Stimulated activated CD8-positive, alpha-beta memory T cell treated with anti-CD3 and anti-CD28 coated beads, Interleukin-7, amount 100 ng/mL, for 1 hour (primary cell): Measurements from ENCODE around the gene RAB8A.
"Not testable (repeated sequence)": the region's sequence is repeated elsewhere in the genome, so short reads cannot be mapped to it uniquely, and the experiment has no call there.

Experiments
- DNase-seq, 2 donors: peaks; one replicate each; pipeline ENCODE4 v3.0.0-alpha.2; 2020; ENCODE audit warnings: low read depth in 2 of 2

Gene RAB8A

DNA sequence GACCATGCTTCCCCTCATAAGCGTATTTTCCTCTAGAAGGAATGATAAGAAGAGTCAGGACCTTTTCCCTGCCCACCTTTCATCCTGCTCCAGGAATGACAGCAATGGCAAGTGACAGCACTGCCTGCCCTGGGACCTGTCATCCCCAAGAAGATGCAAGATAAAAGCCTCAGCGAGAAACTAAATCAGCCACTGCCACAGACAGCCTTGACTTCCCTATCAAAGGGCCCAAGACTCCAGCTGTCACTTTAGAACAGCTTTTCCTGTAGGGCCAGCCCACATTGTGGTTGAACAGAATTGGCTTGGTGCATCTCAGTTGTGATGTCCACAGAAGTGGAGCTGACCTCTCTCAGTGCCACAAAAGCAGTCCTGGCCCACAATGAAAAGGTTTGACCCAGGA is 1.1 kb downstream of the RAB8A start:
- DNase-seq, result no peak

- DNase-seq, result no peak
Measured at GRCh38 chr19:16113727-16114126, 2.0 kb downstream of the RAB8A start.

GRCh38 chr19:16115301-16116039 is 3.8 kb downstream of the RAB8A start:
- DNase-seq, result no peak

- no peak for DNase-seq
Measured at GRCh38 chr19:16116067-16116466, 4.4 kb downstream of the RAB8A start.

DNA sequence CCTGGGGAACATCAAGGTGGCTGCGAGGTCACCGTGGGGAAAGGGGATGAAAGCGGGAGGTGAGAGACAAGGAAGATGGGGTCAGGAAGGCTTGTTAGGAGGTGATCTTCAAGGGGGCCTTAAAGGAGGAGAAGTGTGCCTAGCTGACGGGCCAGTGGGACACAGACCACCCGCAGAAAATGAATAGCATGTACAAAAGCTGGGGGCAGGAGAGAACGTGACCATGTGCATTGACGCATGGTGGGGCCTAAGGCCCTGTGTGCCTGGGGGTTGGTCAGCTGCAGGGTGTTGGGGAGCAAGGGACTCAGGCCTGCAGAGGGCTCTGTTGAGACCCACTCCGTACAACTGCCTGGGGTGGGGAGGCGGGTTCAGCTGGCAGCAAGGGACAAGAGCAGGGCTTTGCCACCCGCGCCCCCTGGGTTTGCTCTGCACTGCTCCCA is 5.9 kb downstream of the RAB8A start:
- no peak for DNase-seq

- no peak for DNase-seq
Measured at GRCh38 chr19:16118489-16119033, 6.9 kb downstream of the RAB8A start.

- DNase-seq, result not testable (repeated sequence)
Measured at GRCh38 chr19:16119075-16119857, 7.6 kb downstream of the RAB8A start.

- no peak for DNase-seq
Measured at GRCh38 chr19:16121141-16121540, 9.5 kb downstream of the RAB8A start.

DNA sequence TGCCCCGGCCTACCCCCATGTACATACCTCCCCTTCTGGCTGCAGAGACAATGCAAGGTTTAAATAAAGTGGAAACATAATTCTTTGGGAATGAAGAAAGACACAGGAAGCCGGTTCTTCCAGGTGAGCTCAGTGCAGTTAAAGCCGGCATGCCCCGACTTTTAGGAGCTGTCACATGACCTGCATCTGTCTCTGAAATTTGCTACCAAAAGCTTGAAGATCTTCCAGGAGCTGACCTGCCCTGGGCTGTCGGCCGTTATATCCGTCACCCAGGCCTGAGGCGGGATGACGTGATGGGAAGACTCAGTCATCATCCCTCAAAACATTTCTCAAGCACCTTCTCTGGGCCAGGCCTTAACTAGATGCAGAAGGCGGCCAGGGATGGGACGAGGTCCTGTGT is 10.3 kb downstream of the RAB8A start:
- DNase-seq, result no peak

- no peak for DNase-seq
Measured at GRCh38 chr19:16124953-16125352, 13.3 kb downstream of the RAB8A start.

GRCh38 chr19:16125737-16126495 is 14.2 kb downstream of the RAB8A start:
- DNase-seq, result no peak

DNA sequence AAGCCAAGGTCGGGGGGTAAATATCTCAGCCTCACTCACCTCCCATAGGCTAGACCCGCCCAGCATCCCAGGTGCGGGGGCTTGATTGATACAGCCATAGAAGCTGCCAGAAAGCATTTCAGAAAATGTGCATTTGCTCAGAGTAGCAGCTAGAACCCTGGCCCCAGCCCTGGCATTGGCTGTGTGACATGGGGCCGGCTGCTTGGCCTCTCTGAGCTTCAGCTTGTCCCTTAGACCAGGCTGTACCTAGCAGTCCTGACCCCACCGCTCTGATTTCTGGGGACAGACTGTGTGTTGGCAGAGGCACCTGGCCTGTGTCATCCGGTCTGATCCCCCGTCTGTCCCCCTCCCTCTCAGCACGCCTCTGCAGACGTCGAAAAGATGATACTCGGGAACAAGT is 15.4 kb downstream of the RAB8A start:
- no peak for DNase-seq

- DNase-seq, result no peak
Measured at GRCh38 chr19:16127776-16128371, 16.2 kb downstream of the RAB8A start.

- no peak for DNase-seq
Measured at GRCh38 chr19:16131648-16132047, 20.0 kb downstream of the RAB8A start.

DNA sequence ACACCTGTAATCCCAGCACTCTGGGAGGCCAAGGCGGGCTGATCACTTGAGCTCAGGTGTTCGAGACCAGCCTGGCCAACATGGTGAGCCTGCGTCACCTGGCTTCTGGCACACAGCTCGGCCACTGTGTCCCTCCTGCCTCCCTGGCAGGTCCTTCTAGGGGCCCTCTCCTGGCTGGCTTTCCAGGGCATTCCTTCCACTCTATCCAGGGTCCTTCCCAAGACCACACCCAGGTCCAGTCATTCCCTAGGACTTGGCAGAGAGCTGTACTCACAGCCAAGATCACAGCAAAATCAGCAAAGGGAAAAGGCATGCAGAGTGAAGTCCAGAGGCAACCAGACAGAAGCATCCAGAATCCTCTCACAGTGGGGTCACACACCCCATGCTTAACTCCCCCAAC is 22.1 kb downstream of the RAB8A start:
- no peak for DNase-seq

DNA sequence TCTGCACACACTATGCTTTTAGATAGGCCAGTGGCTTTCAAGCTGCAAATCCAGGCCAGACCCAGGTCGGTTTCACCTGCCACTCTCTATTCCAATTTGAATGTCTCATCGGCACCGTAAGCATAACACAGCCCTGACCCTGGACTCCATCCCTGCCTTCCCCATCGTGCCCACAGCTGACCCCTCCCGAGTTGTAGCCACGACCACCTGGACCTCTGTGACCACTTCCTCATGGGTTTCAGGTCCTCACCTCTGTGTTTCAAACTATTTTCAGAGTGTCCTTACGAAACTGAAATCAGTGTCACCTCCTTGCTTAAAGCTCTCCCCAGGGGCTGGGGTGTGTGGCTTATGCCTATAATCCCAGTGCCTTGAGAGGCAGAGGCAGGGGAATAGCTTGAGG is 22.8 kb downstream of the RAB8A start:
- no peak for DNase-seq

GRCh38 chr19:16135430-16136127 is 23.9 kb downstream of the RAB8A start:
- DNase-seq, result no peak

GRCh38 chr19:16136185-16136999 is 24.7 kb downstream of the RAB8A start:
- DNase-seq, result no peak

GRCh38 chr19:16139752-16140151 is 28.1 kb downstream of the RAB8A start:
- no peak for DNase-seq

DNA sequence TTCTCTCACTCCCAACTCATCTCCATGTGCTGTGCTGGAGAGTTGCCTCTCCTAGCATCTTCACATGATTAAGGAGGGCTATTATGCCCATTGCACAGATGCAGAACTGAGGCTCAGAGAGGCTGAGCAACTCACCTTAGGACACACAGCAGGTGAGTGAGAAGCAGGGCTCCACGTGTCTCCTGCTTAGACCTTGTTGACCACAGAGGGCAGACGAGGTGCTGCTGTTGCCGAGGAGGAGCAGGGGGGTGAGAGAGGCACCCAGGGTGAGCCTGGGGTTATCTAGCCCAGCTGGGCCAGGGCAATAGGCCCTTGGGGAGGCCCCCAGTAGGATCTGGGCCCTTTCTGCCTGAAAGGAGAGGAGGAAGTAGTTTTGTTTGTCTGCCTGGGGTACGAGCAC is 29.4 kb downstream of the RAB8A start:
- DNase-seq, result no peak
